Measurements from ENCODE around the gene MTFR2.
"Not testable (repeated sequence)": the region's sequence is repeated elsewhere in the genome, so short reads cannot be mapped to it uniquely, and the experiment has no call there.

Gene MTFR2

DNA sequence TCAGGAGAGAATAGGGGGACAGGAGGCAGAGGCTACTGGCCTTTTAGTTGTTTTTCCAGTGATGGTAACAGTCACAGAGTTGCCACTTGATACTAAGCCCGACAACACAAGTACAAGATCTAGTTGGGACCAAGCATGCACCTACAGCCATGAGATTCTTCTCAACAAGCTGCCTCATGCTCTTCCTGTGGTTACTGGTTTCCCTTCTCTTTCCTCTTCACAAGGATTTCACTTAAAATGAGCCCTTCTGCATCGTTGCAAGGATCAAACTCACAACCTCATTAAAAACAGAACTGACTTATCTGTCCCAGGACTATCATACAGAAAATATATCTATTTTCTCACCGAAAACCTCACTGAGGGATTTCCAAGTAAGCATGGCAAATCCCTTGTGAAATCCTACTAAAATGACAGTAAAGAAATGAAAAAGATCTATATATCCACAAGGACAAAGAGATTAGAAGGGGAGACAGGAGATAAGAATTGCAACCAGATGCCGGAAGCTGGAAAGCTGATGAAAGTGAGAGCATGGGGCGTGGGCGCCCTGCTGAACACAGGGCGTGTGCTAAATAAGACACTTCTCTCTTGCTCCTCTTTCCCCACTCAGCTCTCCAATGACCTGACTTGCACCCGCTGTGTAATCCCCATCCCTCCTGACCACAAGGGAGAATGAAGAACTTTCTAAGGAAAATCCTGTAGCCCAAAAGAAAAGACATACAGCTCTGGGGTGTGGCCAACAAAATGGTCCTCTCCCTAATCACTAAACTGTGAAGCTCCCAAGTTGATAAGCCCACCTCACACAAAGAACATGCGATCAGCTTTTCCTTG lies 13.4 kb downstream of the MTFR2 start:
- in situ Hi-C loops (cut with MboI; ENCODE audit: low sequenced_read_pairs): no loop called here

DNA sequence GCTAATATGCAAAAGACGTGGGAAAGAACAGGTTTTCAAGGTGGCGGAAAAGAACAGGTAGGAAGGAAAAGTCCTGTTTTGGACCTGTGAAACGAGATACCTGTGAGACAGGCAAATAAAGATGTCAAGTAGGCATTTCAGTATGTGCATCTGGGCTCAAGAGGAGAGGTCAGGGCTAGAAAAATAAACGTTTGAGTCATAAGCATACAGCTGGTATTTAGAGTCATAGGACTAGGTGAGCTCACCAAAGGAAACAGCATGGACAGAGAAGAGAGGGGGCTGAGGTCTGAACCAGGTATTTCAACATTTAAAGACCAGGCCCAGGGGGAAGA lies 14.9 kb downstream of the MTFR2 start:
- in situ Hi-C loops (cut with MboI; ENCODE audit: low sequenced_read_pairs): no loop called here

DNA sequence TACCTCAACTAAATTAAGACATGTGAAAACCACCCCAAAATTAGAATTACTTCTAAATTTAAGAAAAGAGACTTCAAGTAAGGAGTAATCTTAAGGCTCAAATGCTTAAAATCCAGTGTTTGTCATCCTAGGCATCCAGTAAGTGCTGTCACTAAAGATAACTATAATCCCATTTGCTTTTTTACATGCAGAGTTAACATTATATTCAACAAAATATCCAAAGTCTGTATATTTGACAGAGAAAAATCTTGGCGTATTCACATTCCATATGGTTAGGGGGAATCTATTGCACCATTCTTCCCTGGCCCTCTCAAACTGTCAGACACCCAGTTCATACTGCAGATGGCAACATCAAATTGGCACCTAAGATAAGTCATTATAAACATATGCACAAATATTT lies 17.4 kb downstream of the MTFR2 start:
- in situ Hi-C loops (cut with MboI; ENCODE audit: low sequenced_read_pairs): no loop called here

DNA sequence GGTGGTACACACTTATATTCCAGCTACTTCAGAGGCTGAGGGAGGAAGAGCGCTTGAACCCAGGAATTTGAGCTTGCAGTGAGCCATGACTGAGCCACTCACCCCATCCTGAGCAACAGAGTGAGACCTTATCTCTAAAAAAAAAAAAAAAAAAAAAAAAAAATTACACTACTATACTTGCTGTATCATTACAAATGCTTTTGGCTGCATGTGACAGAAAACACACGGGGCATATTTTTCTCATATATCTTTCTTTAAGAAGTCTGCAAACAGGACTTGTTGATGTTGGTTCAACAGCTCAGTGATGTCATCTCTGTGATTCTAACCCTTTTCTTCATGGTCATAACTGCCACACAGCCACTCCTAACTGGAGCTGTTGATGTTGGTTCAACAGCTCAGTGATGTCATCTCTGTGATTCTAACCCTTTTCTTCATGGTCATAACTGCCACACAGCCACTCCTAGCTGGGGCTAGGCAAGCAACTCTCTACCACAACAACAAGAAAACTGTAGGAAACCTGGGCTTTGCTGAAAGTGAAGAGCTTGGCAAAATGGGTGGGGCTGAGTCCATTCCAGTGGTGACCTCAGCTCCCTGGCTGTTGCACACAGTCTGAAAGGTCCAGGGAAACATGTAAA lies 19.8 kb downstream of the MTFR2 start:
- in situ Hi-C loops (cut with MboI; ENCODE audit: low sequenced_read_pairs): no loop called here

DNA sequence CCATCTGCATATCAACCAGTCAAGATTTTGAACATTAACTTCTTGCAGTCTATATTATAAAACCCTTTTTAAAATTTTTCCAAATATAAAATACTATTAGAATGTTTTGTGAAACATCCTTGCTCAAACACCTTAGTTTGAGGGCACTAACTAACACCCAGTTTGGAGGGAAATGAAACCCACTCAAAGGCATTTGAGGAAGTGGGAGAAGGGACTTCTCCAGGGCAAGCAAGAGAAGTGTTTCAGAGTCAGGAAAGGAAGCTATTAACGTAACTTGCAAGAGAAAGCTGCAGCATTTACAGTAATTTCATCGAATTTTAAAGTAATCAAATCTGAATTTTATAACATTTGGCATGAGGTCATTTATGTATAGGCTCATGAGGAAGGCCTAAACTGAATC lies 21.3 kb downstream of the MTFR2 start:
- in situ Hi-C loops (cut with MboI; ENCODE audit: low sequenced_read_pairs): no loop called here

DNA sequence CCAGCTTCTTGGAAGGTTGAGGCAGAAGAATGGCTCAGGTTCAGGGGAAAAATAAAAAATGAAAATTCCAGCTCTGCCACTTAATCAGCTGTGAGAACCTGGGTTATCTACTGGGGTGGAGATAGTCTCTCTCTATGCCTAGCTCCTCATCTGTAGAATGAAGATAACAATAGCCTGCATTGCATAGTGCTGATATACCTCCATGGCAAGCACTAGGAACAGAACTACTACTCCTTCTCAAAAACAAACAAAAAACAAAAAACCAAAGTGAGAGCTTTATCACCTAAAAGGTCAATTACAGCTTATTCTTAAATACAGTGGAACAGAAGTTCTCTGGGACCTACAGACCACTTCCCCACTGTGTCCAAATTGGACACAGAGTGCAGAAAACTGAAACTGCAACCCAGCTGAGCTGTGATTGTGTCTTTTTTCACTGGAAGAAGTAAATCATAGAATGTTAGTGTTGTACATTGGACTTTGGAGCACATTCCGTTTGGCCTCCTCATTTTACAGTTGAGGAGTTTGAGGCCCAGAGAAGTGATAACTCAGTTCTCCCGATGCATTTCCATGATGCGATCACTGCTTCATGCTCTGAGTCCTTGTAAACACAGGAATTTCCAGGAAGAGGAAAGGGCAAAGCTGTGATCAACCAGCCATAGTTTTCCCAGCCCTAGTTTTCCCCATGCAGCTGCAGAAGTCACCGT lies 23.3 kb downstream of the MTFR2 start:
- in situ Hi-C loops (cut with MboI; ENCODE audit: low sequenced_read_pairs): no loop called here

DNA sequence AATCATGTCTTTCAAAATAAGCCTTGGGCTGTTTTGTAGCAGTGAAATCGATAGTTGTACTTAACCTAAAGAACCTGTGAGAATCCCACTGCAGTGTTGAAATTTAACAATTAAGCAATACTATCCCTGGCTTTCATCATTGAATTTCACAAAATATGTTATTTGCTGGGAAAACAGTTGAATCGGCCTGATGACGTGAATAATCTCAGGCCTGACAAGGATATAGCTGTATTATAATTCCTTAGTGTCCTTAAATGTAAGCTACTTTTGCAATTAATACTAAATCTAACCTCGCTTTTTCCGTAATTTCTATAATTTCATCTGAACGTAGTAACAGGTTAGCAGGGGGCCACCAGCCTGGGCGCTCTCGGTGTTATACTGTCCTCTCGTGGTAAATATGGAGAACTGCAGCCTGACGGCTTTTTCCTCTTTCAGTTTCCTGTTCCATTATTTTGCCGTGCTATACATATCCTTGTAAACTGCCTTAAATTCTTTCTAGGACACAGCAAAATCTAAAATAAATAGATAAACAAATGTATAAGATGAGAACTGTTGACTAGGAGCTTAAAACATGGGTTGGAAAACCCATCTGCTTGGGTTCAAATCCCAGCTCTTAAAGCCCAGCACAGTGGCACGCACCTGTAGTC lies 24.0 kb downstream of the MTFR2 start:
- in situ Hi-C loops (cut with MboI; ENCODE audit: low sequenced_read_pairs): no loop called here

DNA sequence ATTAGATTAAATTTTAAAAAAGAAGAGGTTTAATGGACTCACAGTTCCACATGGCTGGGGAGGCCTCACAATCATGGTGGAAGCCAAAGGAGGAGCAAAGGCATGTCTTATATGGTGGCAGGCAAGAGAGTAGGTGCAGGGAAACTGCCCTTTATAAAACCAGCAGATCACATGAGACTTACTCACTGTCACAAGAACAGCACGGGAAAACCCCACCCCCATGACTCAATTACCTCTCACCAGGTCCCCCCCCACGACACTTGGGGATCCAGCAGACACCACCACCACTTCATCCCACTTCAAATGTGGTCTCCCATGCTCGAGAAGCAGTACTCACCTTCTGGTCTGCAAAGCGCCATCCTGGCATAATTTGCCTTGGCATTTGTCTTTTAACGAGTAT lies 24.6 kb downstream of the MTFR2 start:
- in situ Hi-C loops (cut with MboI; ENCODE audit: low sequenced_read_pairs): no loop called here

DNA sequence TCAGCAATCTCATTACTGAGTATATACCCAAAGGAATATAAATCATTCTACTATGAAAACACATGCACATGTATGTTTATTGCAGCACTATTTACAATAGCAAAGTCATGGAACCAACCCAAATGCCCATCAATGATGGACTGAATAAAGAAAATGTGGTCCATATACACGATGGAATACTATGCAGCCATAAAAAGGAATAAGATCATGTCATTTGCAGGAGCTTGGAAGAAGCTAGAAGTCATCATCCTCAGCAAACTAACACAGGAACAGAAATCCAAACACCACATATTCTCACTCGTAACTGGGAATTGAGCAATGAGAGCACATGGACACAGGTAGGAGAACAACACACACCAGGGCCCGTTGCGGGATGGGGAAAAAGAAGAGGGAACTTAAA lies 25.1 kb downstream of the MTFR2 start:
- in situ Hi-C loops (cut with MboI; ENCODE audit: low sequenced_read_pairs): not testable (repeated sequence)

DNA sequence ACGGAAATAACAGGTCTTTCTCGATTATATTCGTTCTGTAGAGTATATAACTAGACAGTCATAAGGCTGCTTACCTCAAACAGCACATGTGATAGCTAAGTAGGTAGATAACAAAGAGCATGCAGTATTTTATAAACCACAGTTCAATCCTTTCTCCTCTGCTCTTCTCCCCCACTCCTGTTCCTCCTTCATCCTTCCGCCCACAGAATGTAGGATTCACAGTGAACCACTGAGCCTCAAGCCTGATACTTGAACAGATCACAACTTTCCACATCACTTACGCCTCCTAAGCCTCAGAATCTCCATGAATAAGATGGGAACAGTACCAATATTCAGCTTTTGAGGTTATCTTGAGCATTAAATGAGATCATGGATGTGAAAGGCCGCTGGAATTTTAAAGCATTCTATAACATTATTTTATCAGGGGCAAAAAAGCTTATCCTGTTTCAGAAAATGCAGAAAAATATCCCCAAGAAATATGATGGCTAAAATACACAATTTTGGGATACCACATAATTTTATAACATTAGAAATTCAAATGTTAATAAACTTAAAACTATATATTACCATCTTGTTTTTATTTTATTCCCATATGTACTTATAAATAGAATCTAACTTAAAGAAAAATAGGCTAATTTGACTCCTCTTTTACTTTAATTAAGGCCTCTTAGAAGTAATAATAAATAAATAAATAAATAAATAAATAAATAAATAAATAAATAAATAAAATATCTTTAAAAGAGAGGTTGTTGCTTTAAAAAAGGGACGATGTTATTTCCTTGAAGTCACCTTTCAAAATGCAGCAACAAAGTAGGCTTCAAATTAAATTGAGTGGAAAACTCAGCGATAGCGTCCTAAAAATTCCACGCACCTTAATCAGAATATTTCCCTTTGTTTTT lies 33.4 kb downstream of the MTFR2 start:
- in situ Hi-C loops (cut with MboI; ENCODE audit: low sequenced_read_pairs): no loop called here

DNA sequence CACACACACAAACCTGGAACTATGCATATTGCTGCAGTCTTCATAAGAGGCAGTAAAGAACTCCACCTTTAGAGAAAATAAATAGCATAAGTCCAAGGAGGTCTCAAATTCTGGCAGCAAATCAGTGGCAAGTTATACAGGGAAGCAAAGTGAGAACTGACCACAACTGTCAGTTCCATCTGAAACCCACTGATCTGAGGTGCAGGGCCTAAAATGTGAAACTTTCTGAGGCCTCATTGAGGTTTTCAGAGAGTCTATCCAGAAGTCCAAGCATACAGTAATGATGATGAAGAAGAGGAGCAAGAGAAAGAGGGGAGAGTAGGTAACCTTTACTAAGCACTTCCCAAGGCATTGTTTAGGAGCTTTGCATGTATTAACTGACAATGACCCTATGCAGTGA lies 36.3 kb downstream of the MTFR2 start:
- in situ Hi-C loops (cut with MboI; ENCODE audit: low sequenced_read_pairs): no loop called here

DNA sequence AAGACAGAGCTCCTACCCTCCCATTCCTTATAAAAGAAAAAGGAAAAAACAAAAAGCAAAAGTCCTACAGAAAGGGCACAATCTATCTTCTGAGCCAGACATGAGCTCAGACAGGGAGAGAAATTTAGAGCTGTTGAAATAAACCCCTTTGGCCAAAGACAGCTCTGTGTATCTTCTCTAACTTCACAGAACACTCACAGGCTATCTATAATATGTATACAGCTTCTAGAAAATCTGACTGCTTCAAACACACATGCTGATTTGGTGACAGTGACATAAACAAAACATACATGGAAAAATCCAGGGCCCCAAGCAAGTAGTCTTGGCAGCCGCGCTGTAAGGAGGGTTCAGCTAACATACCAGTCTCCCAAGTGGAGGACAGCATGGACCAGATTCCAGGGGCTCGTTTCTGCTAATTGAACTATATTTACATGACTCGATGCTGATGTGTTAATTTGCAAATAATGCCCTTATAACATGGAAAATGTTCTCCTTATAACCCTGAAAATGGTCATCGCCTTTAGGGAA lies 37.0 kb downstream of the MTFR2 start:
- in situ Hi-C loops (cut with MboI; ENCODE audit: low sequenced_read_pairs): no loop called here

DNA sequence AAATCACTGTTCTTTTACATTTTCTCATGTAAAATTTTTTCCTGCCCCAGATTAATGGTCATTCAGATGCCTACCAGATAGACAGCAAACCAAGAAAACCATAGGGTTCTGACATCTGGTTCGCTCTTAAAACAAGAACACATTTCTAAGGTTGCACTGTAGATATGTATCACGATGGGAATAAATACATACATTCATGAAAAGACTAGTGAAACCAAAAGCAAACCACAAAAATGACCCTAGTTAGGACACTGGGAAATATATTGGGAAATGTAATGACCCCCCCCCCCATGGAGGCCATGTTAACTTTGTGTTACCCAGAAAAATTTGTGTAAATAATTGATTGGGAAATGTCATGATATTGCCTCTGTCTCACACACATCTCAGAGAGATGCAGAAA lies 37.5 kb downstream of the MTFR2 start:
- in situ Hi-C loops (cut with MboI; ENCODE audit: low sequenced_read_pairs): no loop called here

DNA sequence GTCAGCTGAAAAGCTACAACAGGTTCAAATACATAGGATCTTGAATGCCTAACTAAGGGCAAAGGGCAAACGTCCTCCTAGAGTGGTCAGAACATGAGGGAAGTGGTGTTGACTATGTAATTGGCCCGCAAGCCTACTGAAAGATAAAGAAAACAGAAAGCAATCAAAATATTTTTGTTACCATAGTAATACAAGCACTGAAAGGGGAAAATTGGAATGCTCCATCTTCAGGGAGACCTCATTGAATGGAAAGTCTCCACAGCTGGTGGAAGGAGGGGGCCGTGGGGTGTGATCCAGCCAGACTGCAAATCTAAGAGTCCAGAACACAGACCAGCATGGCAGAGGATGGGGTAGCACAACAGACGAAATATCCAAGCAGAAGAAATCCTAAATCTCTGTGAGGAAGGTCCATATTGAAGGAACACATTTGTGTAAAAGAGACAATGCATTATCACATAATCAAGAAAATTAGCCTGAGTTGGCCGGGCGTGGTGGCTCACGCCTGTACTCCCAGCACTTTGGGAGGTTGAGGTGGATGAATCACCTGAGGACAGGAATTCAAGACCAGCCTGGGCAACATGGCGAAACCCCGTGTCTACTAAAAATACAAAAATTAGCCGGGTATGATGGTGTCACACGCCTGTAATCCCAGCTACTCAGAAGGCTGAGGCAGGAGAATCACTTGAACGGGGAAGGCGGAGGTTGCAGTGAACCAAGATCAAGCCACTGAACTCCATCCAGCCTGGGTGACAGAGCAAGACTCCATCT lies 39.5 kb downstream of the MTFR2 start:
- in situ Hi-C loops (cut with MboI; ENCODE audit: low sequenced_read_pairs): no loop called here

DNA sequence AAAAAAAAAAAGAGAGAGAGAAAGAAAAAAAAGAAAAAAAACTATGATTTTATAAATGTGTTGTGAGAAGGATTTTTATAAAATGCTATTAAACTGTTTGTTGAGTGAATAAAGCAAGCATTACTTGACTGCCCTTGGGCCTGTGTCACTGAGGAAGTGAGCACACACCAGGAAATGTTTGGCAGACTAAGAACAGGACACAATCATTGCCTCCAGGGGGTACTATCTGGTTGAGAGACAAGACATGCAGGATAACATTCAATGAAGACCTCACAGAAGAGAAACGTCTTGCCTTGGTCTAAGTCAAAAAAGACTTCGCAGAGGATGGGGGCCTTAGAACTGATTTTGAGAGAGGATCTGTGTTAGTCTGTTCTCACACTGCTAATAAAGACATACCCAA lies 40.6 kb downstream of the MTFR2 start:
- in situ Hi-C loops (cut with MboI; ENCODE audit: low sequenced_read_pairs): no loop called here

DNA sequence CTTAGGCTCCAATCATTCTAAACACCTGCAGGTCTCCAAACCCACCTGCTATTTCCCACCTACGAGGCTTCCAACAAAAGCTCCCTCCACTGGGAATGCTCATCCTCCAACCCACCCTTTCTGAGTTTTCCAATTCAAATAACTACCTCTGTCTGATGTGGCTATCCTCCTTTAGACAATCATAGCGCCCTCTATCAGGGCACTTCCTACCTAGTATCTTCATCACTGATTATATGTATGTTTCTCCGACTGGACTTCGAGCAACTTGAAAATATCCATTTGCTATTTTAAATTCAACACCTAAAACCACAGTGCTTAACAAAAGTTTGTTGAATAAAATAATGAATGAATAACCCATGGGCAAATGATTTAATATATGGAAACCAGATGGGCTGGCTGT lies 41.3 kb downstream of the MTFR2 start:
- in situ Hi-C loops (cut with MboI; ENCODE audit: low sequenced_read_pairs): no loop called here

DNA sequence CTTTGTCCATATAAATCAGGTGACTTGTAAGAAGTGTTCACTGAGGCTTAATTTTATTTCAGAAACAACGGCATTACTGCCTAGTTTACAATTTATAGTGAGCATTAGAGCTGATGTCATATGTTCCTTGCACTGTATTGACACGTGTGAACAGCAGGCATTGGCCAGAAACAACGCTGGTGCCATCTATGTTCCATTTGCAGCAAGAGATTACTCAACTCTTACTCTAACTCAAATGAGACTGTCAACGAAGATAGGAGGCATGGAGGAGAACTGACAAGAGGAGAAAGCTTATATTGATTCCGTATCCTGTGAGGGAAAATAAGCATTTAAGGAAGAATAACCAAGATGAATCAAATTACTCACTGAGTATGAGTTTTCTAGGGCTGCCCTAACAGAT lies 48.4 kb downstream of the MTFR2 start:
- in situ Hi-C loops (cut with MboI; ENCODE audit: low sequenced_read_pairs): no loop called here

DNA sequence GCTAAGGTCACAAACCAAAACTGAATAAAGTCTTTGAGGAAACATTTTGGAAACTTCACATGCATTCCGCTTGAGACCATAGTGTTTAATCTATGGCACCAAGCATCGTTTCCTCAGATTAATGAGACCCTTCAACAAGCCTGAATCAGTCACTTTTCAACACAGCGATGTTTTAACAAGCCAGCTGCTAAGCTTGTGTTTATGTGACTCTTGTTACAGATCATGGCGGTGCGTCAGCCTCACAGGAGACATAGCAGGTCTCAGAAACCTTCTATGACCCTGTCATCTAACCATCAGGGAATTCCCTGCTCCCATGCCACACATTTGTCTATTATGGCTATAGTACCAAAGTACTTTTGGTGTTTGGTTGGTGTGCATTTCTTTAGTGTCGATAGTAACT lies 57.2 kb downstream of the MTFR2 start:
- in situ Hi-C loops (cut with MboI; ENCODE audit: low sequenced_read_pairs): no loop called here

DNA sequence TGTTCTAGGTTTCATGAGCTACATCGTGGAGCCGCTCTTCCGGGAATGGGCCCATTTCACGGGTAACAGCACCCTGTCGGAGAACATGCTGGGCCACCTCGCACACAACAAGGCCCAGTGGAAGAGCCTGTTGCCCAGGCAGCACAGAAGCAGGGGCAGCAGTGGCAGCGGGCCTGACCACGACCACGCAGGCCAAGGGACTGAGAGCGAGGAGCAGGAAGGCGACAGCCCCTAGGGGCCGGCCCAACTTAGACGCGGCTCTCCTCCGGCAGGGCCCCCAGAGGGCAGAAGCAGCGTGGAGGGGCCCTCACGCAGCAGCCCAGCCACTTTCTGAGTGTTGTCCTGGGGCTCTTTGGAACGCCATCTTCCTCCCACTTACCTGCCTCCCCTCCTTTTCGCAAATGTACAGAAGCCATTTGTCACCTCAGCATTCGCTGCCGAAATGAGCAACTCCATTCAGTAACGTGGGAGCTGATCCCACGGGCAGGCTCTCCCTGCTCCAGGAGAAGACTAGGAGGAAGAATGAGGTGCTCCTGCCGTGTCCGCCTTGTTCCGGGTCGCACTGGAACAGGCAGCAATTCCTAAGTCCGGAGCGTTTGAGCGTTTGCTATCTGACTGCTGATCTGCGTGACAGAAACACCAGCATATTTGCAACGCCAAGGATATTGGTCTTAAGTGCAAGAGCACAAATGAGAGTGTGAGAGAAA lies 58.4 kb downstream of the MTFR2 start:
- in situ Hi-C loops (cut with MboI; ENCODE audit: low sequenced_read_pairs): no loop called here
